SK-N-SH (cell line): ENCODE results near the gene TMEM202. TPM values are rescaled to one million over a fixed set of nuclear protein-coding genes. Genes with fewer than 3 reads are reported as not detected.
"Not testable (repeated sequence)": the region's sequence is repeated elsewhere in the genome, so short reads cannot be mapped to it uniquely, and the experiment has no call there.

Experiments
- CTCF ChIA-PET: fragments of 300-600, 350-600 bp; formaldehyde crosslinking; extraction: SDS; loops from one replicate; lab custom pipeline; 2021; lab: Yijun Ruan, JAX
- POLR2A ChIA-PET: fragments of 350-600 bp; sonication (Branson Sonifier 250); formaldehyde crosslinking; extraction: SDS; loops from one replicate; lab custom pipeline; 2020; ENCODE audit warnings: antibody characterized with exemption, inconsistent platforms; lab: Yijun Ruan, JAX
- DNase-seq: peaks from one replicate; pipeline ENCODE4 v3.0.0; 2012
- H2AFZ ChIP-seq: fragments of 200-600 bp; sonication (generic); 2 replicates; pipeline ENCODE4 v1.8.1; 2016; ENCODE audit warnings: antibody characterized with exemption, mild to moderate bottlenecking, low read depth
- H3F3A ChIP-seq: fragments of 200-600 bp; sonication (generic); replicated peaks from 2 replicates; pipeline ENCODE3; 2016; ENCODE audit warnings: antibody characterized with exemption, mild to moderate bottlenecking; ENCODE audit not compliant: insufficient read depth
- H3K27ac ChIP-seq, 2 experiments: fragments of 200-500 bp in 1 of 2; fragments of 200-600 bp in 1 of 2; sonication (Bioruptor generic) in 1 of 2; sonication (generic), shearing (Covaris generic) in 1 of 2; 2 replicates each; pipeline versions ENCODE4 v1.5.1 to v1.6.1; 2014 to 2016; ENCODE audit warnings: low read depth in 2 of 2, inconsistent platforms in 1 of 2, low read length in 1 of 2, mild to moderate bottlenecking in 1 of 2, mixed read lengths in 1 of 2
- H3K27me3 ChIP-seq: fragments of 200-600 bp; sonication (generic), shearing (Covaris generic); 2 replicates; pipeline ENCODE4 v1.6.1; 2016; ENCODE audit warnings: mixed run types; ENCODE audit not compliant: insufficient read depth
- H3K36me3 ChIP-seq, 2 experiments: fragments of 200-500 bp in 1 of 2; fragments of 200-600 bp in 1 of 2; sonication (Bioruptor generic) in 1 of 2; sonication (generic) in 1 of 2; replicated peaks in 1 of 2; 2 replicates each; pipeline versions ENCODE3 to v1.5.1; 2014 to 2016; ENCODE audit warnings: low read length in 1 of 2, mild to moderate bottlenecking in 1 of 2; ENCODE audit not compliant: insufficient read depth in 2 of 2, control insufficient read depth in 1 of 2
- H3K4me1 ChIP-seq, 2 experiments: fragments of 200-500 bp in 1 of 2; fragments of 200-600 bp in 1 of 2; sonication (Bioruptor generic) in 1 of 2; sonication (generic), shearing (Covaris generic) in 1 of 2; 2 replicates each; pipeline versions ENCODE4 v1.5.1 to v1.6.1; 2014 to 2016; ENCODE audit warnings: low read depth in 1 of 2, low read length in 1 of 2, mixed run types in 1 of 2; ENCODE audit not compliant: insufficient read depth in 2 of 2, control insufficient read depth in 1 of 2
- H3K4me2 ChIP-seq: fragments of 200-600 bp; sonication (generic), shearing (Covaris generic); 2 replicates; pipeline ENCODE4 v1.6.1; 2017; ENCODE audit warnings: mixed run types
- H3K4me3 ChIP-seq, 2 experiments: fragments of 200-500 bp in 1 of 2; fragments of 200-600 bp in 1 of 2; sonication (Bioruptor generic) in 1 of 2; sonication (generic), shearing (Covaris generic) in 1 of 2; 2 replicates each; pipeline versions ENCODE4 v1.5.1 to v1.8.1; 2014 to 2016; ENCODE audit warnings: low read depth in 2 of 2, inconsistent platforms in 1 of 2, low read length in 1 of 2, mild to moderate bottlenecking in 1 of 2, mixed read lengths in 1 of 2, moderate library complexity in 1 of 2
- H3K79me2 ChIP-seq: fragments of 200-600 bp; sonication (generic); 2 replicates; pipeline ENCODE4 v1.8.1; 2017; ENCODE audit warnings: mild to moderate bottlenecking; ENCODE audit not compliant: insufficient read depth
- H3K9ac ChIP-seq: fragments of 200-600 bp; sonication (generic); 2 replicates; pipeline ENCODE4 v1.6.1; 2017; ENCODE audit warnings: mixed run types
- H3K9me2 ChIP-seq: fragments of 200-600 bp; sonication (generic); 2 replicates; pipeline ENCODE4 v1.6.1; 2017; ENCODE audit warnings: mixed run types
- H3K9me3 ChIP-seq: fragments of 200-600 bp; sonication (generic); 2 replicates; pipeline ENCODE4 v1.6.1; 2017; ENCODE audit warnings: mixed run types, mild to moderate bottlenecking, moderate library complexity
- H4K20me1 ChIP-seq: fragments of 200-600 bp; sonication (generic); 2 replicates; pipeline ENCODE4 v1.6.1; 2017; ENCODE audit warnings: mild to moderate bottlenecking, mixed run types; ENCODE audit not compliant: insufficient read depth
- ELF1 ChIP-seq: IDR thresholded peaks from 2 replicates; pipeline ENCODE4 v1.4.0; 2012
- EP300 ChIP-seq, 2 experiments: IDR thresholded peaks; 2 replicates each; pipeline versions ENCODE4 v1.4.0 to v1.6.1; 2012; ENCODE audit warnings: borderline replicate concordance in 1 of 2, low read depth in 1 of 2, low read length in 1 of 2
- FOSL2 ChIP-seq: IDR thresholded peaks from 2 replicates; pipeline ENCODE4 v1.4.0; 2012; ENCODE audit warnings: low read depth, mild to moderate bottlenecking, moderate library complexity, borderline replicate concordance
- FOXJ3 ChIP-seq: sonication (generic); formaldehyde crosslinking; IDR thresholded peaks from 2 replicates; pipeline ENCODE4 v1.5.1; 2020; ENCODE audit warnings: mild to moderate bottlenecking, missing genetic modification reagents
- FOXM1 ChIP-seq: IDR thresholded peaks from 2 replicates; pipeline ENCODE4 v1.4.0; 2012; ENCODE audit warnings: low read depth, mild to moderate bottlenecking
- MEF2A ChIP-seq: IDR thresholded peaks from 2 replicates; pipeline ENCODE4 v1.4.0; 2012; ENCODE audit warnings: low read depth, borderline replicate concordance
- MXI1 ChIP-seq: IDR thresholded peaks from 2 replicates; pipeline ENCODE4 v1.6.1; 2012; ENCODE audit warnings: mild to moderate bottlenecking, low read depth, low read length, improper control_type of control experiment
- RXRA ChIP-seq: IDR thresholded peaks from 2 replicates; pipeline ENCODE4 v1.4.0; 2012; ENCODE audit warnings: low read depth, mild to moderate bottlenecking, borderline replicate concordance
- YY1 ChIP-seq: IDR thresholded peaks from 2 replicates; pipeline ENCODE4 v1.4.0; 2012; ENCODE audit warnings: low read depth, mild to moderate bottlenecking
- WGBS: methylation state at CpG from one replicate; pipeline ENCODE4 v1.1.6; 2017; ENCODE audit warnings: low lambda C conversion rate; 5-methylcytosine and 5-hydroxymethylcytosine counted together
- polyA plus RNA-seq, 3 experiments: library from polyadenylated mRNA; depleted of rRNA; stranded (reverse); fragments of >200 nt; gene quantifications; 2 replicates each; pipeline ENCODE4 v1.2.3, GENCODE V29; 2012
- TF ChIP-seq, protein P1 (sequence below): IDR thresholded peaks from 2 replicates; pipeline ENCODE4; 2012
- TF ChIP-seq, protein P2 (sequence below): IDR thresholded peaks from 2 replicates; pipeline ENCODE4 v1.4.0; 2012; ENCODE audit warnings: low read depth, borderline replicate concordance

TMEM202 gene
- polyA plus RNA-seq, 1 of the 3 experiments (the other 2 are of a cell fraction): not detected

DNA sequence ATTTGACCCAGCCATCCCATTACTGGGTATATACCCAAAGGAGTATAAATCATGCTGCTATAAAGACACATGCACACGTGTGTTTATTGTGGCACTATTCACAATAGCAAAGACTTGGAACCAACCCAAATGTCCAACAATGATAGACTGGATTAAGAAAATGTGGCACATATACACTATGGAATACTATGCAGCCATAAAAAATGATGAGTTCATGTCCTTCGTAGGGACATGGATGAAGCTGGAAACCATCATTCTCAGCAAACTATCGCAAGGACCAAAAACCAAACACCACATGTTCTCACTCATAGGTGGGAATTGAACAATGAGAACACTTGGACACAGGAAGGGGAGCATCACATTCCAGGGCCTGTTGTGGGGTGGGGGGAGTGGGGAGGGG, 15.2 kb downstream of the TMEM202 start:
- H3K4me3 ChIP-seq, POLR2A ChIA-PET, H4K20me1 ChIP-seq, H3K9me2 ChIP-seq, H3K9ac ChIP-seq, DNase-seq, H3K4me2 ChIP-seq, H3K79me2 ChIP-seq, H3K36me3 ChIP-seq, H3K27ac ChIP-seq, H2AFZ ChIP-seq, H3K4me1 ChIP-seq, CTCF ChIA-PET, H3F3A ChIP-seq, H3K9me3 ChIP-seq: not testable (repeated sequence)
- WGBS: 29% methylated on average over 3 of the region's 3 CpGs
- H3K27me3 ChIP-seq: peaks cover 12% of the 10 kb centered on the region; the same call in 1 of the 2 replicates

DNA sequence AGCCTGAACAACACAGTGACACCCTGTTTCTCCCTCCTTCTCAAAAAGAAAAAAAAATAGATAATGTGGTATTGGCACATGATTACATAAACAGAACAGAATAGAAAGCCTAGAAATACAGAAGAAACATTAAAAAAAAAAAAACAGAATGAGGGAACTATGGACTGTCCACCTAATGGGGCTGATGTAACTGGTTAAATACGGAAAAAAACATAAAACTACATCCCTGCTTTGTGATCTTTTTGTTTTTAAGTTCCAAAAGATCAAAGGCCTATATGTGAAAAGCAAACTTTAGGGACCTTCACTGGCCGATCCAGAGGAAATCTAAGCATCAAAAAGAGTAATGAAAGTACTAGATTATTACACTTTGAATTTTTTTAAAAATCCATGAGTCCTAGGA, 17.2 kb downstream of the TMEM202 start:
- Histone ChIP-seq H4K20me1 (no peaks in the 10 kb centered on the region), H3K27me3 (peaks cover 17% of the 10 kb centered on the region; the same call in 1 of the 2 replicates), H3K9me2 (no peaks in the 10 kb centered on the region), H3K4me2 (no peak overlapping the region), H3K27ac (no peak overlapping the region), H3K9ac (no peak overlapping the region), H3K36me3 (no peaks in the 10 kb centered on the region), H3K4me3 (no peak overlapping the region), H3F3A (no peaks in the 10 kb centered on the region), H3K9me3 (no peaks in the 10 kb centered on the region), H3K4me1 (no peaks in the 10 kb centered on the region), H2AFZ (no peak overlapping the region), H3K79me2 (no peaks in the 10 kb centered on the region)
- no peak for DNase-seq
- WGBS: 4% methylated on average over 2 of the region's 2 CpGs
- POLR2A ChIA-PET: no interaction called here
- TF ChIP-seq FOSL2 (no peak), MXI1 (no peak)
- TF ChIP-seq, protein P1, sequence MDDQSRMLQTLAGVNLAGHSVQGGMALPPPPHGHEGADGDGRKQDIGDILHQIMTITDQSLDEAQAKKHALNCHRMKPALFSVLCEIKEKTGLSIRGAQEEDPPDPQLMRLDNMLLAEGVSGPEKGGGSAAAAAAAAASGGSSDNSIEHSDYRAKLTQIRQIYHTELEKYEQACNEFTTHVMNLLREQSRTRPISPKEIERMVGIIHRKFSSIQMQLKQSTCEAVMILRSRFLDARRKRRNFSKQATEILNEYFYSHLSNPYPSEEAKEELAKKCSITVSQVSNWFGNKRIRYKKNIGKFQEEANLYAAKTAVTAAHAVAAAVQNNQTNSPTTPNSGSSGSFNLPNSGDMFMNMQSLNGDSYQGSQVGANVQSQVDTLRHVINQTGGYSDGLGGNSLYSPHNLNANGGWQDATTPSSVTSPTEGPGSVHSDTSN: no peak
- CTCF ChIA-PET: no interaction called here

DNA sequence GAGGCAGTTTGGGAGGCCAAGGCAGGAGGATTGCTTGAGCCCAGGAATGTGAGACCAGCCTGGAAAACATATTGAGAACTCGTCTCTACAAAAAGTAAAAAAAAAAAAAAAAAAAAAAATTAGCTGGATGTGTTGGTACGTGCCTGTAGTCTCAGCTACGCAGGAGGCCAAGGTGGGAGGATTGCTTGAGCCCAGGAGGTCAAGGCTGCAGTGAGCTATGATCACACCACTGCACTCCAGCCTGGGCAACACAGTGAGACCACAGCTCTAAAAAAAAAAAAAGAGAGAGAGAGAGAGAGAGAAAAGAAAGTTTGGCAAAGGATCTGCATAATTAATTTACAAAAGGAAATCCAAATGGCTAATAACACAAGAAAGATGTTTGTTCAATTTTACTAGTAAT, 21.7 kb downstream of the TMEM202 start:
- H3K36me3 ChIP-seq, H3K9me2 ChIP-seq, CTCF ChIA-PET, H3K4me1 ChIP-seq, H3K79me2 ChIP-seq, H4K20me1 ChIP-seq, DNase-seq, H3F3A ChIP-seq, H3K9me3 ChIP-seq, H3K4me2 ChIP-seq, H2AFZ ChIP-seq, H3K4me3 ChIP-seq, H3K9ac ChIP-seq, POLR2A ChIA-PET, H3K27ac ChIP-seq: not testable (repeated sequence)
- H3K27me3 ChIP-seq: peaks cover 11% of the 10 kb centered on the region; the same call in 1 of the 2 replicates
- 16% methylated on average over 3 of the region's 3 CpGs for WGBS

DNA sequence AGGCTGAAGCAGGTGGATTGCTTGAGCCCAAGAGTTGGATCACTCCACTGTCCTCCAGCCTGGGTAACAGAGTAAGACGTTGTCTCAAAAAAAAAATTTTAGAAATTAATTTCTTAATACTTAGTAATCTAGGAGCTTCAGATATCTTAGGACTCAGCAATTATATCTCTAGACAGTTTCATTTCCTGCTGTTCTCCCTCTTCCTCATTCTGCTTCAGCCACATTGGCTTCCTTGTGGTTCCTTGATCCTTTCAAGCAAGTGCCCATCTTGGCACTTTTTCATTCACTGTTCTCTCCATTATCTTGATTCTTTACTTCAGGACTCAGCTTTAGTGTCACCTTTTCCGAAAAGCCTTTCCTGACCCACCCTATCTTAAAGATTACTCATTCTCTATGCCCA, 22.5 kb downstream of the TMEM202 start:
- POLR2A ChIA-PET: no interaction called here

More for the DNA sequence above, 22.5 kb downstream of the TMEM202 start:
- peaks cover 6% of the 10 kb centered on the region; the same call in 1 of the 2 replicates for H3K9me3 ChIP-seq
- no peak for DNase-seq
- no peaks in the 10 kb centered on the region for H3K36me3 ChIP-seq
- TF ChIP-seq FOXJ3 (CRISPR knock-in tag) (no peak), FOXM1 (no peak), MEF2A (no peak), YY1 (no peak), RXRA (no peak), EP300 (IDR thresholded peaks at IDR 0.05; ENCODE audit: borderline replicate concordance in 1 of 2, low read depth in 1 of 2, low read length in 1 of 2) (no peak), ELF1 (no peak), FOSL2 (no peak)
- TF ChIP-seq, protein P2, sequence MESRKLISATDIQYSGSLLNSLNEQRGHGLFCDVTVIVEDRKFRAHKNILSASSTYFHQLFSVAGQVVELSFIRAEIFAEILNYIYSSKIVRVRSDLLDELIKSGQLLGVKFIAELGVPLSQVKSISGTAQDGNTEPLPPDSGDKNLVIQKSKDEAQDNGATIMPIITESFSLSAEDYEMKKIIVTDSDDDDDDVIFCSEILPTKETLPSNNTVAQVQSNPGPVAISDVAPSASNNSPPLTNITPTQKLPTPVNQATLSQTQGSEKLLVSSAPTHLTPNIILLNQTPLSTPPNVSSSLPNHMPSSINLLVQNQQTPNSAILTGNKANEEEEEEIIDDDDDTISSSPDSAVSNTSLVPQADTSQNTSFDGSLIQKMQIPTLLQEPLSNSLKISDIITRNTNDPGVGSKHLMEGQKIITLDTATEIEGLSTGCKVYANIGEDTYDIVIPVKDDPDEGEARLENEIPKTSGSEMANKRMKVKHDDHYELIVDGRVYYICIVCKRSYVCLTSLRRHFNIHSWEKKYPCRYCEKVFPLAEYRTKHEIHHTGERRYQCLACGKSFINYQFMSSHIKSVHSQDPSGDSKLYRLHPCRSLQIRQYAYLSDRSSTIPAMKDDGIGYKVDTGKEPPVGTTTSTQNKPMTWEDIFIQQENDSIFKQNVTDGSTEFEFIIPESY: no peak
- TF ChIP-seq, protein P1: no peak
- peaks cover 4% of the 10 kb centered on the region for H3F3A ChIP-seq
- H3K27ac ChIP-seq: no peak overlapping the region
- no peak overlapping the region for H3K4me3 ChIP-seq
- WGBS: 1% methylated on average over 2 of the region's 2 CpGs
- no peaks in the 10 kb centered on the region for H4K20me1 ChIP-seq
- H3K9ac ChIP-seq: no peak overlapping the region
- H3K4me2 ChIP-seq: no peak overlapping the region
- H3K9me2 ChIP-seq: no peaks in the 10 kb centered on the region
- H3K79me2 ChIP-seq: no peaks in the 10 kb centered on the region
- H2AFZ ChIP-seq: no peak overlapping the region
- no peaks in the 10 kb centered on the region for H3K4me1 ChIP-seq
- H3K27me3 ChIP-seq: peaks cover 11% of the 10 kb centered on the region; the same call in 1 of the 2 replicates
- CTCF ChIA-PET: no interaction called here
